ENCODE data around the gene ERMARD.

DNA sequence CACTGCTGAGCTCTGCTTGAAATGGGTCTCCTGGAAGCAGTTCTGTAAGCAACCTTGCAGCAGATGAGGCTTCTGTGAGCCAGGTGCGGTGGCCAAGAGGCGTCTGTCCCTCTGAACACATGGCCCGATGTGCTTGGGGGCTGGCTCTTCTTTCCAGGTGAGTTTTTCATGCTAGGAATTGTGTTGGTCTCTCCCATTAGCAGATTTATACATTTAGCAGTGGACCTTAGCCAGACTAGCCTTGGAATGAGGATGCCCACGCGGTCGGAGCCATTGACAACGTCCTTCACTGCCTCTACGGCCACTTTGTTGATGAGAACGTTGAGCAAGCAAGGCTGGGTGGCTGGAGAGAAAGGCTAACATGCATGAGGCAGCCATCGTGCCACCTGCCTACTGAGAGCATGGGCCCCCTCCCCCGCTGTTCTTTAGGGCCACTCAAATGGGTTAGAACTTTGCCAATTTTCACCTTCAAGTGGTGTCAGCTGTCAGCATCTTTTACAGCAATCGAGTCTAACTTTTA is 33.5 kb downstream of the ERMARD start:
- no peak for TF ChIP-seq HDGF (IDR thresholded peaks at IDR 0.05; ENCODE audit: borderline replicate concordance)
- no peak for TF ChIP-seq SP1 (IDR thresholded peaks at IDR 0.05)
- no peak for TF ChIP-seq BHLHE40 (IDR thresholded peaks at IDR 0.05; ENCODE audit: borderline replicate concordance)
- TF ChIP-seq FOXM1 (IDR thresholded peaks at IDR 0.05; ENCODE audit: borderline replicate concordance): no peak
- no peak for TF ChIP-seq LEF1 (IDR thresholded peaks at IDR 0.05; ENCODE audit: borderline replicate concordance)
- no peak for TF ChIP-seq L3MBTL2 (conservative IDR thresholded peaks at IDR 0.05)
- no peak for TF ChIP-seq SUZ12 (IDR thresholded peaks at IDR 0.05)
- TF ChIP-seq TARDBP (IDR thresholded peaks at IDR 0.05): no peak
